ELR (cell line): ENCODE results near the gene GSC.
"Not testable (repeated sequence)": the region's sequence is repeated elsewhere in the genome, so short reads cannot be mapped to it uniquely, and the experiment has no call there.

Experiments
- DNase-seq: peaks from one replicate; pipeline ENCODE4 v3.0.0-alpha.2; 2015; ENCODE audit warnings: low read depth

GSC gene

DNA sequence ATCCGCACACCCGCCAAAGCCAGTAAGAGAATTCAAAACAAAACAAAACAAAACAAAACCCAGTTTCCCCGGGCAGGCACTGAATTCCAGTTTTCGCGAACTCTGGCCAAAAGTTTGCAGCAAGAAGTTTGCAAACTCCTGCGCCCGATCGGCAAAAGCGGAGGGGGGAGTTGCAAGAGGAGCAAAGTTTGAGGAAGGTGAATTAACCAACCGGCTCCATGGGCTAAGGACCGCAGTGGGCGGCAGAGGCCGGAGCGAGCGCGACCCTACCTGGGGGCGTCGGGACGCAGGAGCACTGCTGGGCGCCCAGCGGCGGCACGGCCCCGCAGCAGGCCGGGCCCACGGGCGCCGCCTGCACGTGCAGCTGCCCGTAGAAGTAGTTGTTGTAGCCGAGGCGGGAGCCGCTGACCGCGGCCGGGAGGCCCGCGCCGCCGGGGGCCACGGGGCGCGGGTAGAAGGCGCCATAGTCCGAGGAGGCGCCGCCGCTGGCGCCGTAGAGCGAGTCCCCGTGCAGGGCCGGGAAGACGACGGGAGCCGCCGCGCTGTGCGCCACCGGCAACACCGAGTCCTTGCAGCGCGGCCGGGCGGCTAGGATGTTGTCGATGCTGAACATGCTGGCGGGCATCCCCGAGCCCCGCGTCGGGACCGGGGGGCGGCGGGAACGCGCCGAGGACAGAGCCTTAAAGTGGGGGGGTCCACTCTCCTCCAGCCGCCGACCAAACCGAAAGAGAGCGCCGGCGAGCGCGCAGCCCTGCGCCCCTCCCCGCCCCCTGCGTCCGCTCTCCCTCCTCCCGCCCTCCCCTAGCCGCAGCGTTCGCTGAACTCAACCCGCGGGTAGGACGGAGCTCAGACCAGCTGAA is at the start of gene GSC:
Gene GSC, minus strand, starts transcription at position 723 of the 860 bp plus-strand sequence. Its CDS starts 98 bp downstream, at position 625.
- peak; percentile 27 for DNase-seq

- no peak for DNase-seq
These were observed 49.6 kb upstream of the GSC start for GRCh38 chr14:94819531-94819930.

GRCh38 chr14:94816113-94816512 is 46.2 kb upstream of the GSC start:
- peak; percentile 11 for DNase-seq

GRCh38 chr14:94805680-94806288 is 35.9 kb upstream of the GSC start:
- DNase-seq = no peak

DNA sequence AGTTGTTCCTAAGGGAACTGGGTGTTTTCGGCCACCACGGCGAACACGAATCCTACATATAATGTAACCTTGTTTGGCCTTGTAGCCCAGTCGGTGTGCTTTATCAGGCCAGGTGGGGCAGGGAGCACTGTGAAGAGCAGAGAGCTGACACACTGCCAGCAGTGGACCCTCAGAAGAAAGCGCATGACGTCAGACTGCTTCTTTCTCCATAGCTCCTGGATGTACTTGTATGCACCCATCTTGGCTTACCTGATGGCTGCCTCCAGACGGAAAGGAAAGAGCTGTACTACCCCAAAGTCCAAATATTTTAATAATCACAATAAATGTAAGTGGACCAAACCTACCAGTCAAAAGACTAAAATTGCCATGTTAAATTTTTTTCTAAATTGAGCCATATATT is 31.3 kb upstream of the GSC start:
- no peak for DNase-seq

GRCh38 chr14:94800764-94801163 is 30.9 kb upstream of the GSC start:
- not testable (repeated sequence) for DNase-seq

GRCh38 chr14:94797887-94798286 is 28.0 kb upstream of the GSC start:
- peak; percentile 40 for DNase-seq

GRCh38 chr14:94796278-94796677 is 26.4 kb upstream of the GSC start:
- DNase-seq = no peak

DNA sequence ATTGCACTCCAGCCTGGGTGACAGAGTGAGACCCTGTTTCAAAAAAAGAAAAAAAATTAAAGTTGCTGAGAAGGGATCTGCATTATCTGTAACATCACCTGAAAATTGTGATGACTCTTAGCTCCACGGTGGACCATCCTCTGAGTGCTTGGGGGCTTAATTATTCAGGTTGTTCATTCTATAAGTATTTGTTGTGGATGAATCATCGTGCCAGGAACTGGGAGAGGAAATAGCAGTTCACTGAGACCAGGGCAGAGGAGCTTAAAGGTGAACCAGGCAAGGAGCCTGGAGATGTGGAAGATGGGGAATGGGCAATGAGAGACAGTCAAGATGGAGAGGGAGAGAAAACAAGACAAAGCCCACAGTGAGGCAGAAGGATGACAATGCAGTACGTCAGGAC is 25.5 kb upstream of the GSC start:
- DNase-seq = peak; percentile 79

DNA sequence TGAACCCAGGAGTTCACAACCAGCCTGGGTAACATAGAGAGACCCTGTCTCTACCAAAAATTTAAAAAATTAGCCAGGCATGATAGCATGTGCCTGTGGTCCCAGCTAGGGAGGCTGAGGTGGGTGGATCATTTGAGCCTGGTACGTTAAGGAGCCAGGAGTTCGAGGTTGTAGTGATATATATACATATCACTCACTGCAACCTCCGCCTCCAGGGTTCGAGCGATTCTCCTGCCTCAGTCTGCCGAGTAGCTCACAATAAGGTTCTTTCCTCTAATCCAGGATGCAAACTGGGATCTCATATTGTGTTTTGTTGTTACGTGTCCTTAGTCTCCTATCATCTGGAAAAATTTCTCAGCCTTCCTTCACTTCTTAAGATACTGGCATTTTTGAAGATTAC is 24.0 kb upstream of the GSC start:
- DNase-seq = no peak

DNA sequence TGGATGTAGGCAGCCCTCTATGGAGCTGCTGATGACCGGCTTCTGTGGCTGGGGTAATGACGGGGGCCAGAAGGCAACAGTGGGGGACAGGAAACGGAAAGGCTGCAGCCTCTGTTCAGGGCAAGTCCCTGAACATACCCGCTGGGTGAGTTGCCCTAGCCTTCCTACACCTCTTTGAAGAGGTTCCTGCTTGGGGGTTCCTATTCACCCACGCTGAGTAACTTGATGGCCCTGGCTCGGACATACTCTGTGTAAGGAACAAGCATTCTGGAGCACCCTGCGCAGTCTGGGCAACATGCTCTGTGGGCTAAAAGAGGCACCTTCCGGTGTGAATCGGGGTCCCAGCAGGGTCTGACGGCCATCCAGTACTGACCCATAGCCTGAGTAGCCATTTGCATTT is 17.7 kb upstream of the GSC start:
- DNase-seq = no peak

- no peak for DNase-seq
These were observed 17.2 kb upstream of the GSC start for GRCh38 chr14:94787092-94787491.

DNA sequence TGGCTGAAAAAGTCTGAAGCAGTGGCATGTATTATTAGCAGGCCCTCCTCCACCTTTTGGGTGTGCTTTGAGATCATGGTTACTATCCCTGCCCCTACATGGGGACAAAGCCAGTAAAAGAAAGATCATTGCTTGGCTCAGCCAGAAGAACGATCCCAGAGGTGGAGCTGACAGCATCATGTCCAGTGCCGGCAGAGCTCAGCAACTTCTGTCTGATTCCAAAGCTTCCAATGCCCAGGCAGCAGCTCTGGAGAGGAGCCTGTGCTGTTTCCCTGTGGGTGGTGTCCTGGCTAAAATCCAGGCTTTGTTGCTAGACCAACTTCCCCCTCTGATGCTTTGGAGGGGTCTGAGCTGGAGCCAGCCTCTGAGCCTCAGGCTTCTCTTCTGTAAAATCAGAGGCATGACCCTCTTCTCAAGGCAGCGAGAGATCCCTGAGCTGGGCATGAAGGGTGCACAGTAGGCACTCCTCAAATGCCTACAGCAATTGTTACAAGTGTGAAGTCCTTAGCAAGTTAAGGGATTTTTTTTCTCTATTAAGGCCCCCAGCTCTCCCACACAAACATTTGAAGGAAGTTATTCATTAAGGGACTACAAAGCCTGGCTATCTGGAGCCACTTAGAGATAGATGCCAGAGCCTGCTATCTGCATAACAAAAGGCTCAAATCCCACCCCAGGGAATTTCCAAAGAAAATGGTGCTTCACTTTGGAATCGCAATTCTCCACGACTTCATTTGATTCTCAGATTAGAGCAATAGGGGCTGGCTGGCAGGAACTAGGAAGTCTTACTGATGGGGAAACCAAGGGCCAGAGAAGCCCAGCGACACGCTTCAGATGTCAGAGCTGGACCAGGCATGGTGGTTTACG is 10.9 kb upstream of the GSC start:
- no peak for DNase-seq

DNA sequence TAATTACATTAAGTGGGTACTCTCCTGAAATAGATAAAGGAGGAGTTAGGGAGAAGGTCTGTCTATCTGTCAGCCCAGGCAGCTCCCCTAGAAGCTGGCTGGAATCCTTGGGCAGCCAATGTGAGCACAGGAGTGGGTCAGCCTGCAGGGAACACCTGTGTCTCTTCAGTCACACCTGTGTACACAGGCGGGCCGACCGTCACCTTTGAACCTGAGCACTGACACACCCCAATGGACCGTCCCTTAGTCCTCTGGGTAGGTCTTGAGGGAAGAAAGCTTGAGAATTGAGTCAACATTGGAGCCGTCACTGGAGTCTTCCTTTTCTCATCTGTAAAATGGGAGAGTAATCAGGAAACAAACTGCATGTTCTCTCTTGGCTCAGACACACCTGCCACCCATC is 9.8 kb upstream of the GSC start:
- DNase-seq = no peak

- DNase-seq = peak; percentile 78
These were observed 5.9 kb upstream of the GSC start for GRCh38 chr14:94775871-94776210.

- peak; percentile 65 for DNase-seq
These were observed 5.4 kb upstream of the GSC start for GRCh38 chr14:94775091-94775870.

- DNase-seq = no peak
These were observed 4.6 kb upstream of the GSC start for GRCh38 chr14:94774344-94775090.

DNA sequence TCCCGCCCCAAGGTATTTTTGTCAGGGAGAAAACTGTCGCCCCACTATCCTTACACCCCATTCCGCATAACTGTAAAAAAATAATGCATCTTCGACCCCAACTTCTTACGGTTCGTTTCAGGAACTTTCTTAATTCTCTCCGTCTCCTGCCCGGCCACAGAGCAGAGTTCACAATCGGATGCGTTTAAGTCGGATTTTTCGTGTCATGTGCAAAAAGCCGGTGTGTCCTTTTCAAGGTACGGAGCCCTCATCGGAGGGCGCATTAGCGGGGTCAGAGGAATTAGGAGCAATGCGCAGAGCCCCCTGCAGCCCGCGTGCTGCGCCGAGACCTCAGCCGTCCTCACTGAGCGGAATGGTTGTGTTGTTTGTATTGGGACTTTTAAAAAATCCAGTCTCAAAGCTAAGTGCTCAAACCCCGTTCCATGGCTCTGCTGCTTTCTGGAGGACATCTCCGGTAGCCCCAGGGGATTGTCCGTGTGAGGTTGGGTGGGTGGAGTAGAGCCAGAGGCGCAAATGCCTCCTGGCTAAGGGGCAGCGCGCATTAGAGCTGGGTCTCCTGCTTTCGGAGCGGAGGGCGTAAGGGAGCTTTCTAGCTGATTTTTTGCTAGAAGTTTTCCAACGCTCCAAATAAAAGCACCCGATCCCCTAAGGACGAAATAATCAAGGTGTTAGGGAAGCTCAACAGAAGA is 3.9 kb upstream of the GSC start:
- DNase-seq = no peak

- DNase-seq = no peak
These were observed 3.2 kb upstream of the GSC start for GRCh38 chr14:94773061-94773648.

GRCh38 chr14:94772548-94772947 is 2.6 kb upstream of the GSC start:
- no peak for DNase-seq
